HepG2 (cell line): ENCODE data around the gene SC5D. TPM values are rescaled to one million over a fixed set of nuclear protein-coding genes. Genes with fewer than 3 reads are reported as not detected.

Source experiments
- CC2D1A ChIP-seq: sonication (generic); formaldehyde crosslinking; IDR thresholded peaks from 2 replicates; pipeline ENCODE4 v1.8.1; 2023; ENCODE audit warnings: mild to moderate bottlenecking, missing genetic modification reagents
- CEBPZ ChIP-seq: IDR thresholded peaks from 2 replicates; pipeline ENCODE4 v1.6.1; 2012; ENCODE audit warnings: low read length, improper control_type of control experiment
- ELF1 ChIP-seq: sonication (generic); formaldehyde crosslinking; IDR thresholded peaks from 2 replicates; pipeline ENCODE4 v1.4.0; 2020; ENCODE audit warnings: missing genetic modification reagents
- FOXK2 ChIP-seq: fragments of 450-650 bp; IDR thresholded peaks from 2 replicates; pipeline ENCODE4 v1.6.1; 2016
- KDM5A ChIP-seq: fragments of 200-600 bp; sonication (generic); IDR thresholded peaks from 2 replicates; pipeline ENCODE4 v1.7.0; 2018; ENCODE audit warnings: antibody characterized with exemption, mild to moderate bottlenecking, low read length, borderline replicate concordance
- MXD4 ChIP-seq: IDR thresholded peaks from 2 replicates; pipeline ENCODE4 v1.6.1; 2016; ENCODE audit warnings: mild to moderate bottlenecking, missing biosample characterization, missing genetic modification reagents
- RFXANK ChIP-seq: IDR thresholded peaks from 2 replicates; pipeline ENCODE4 v1.6.1; 2016
- SATB2 ChIP-seq: sonication (generic); formaldehyde crosslinking; IDR thresholded peaks from 2 replicates; pipeline ENCODE4 v1.5.0; 2020; ENCODE audit warnings: missing genetic modification reagents
- SP1 ChIP-seq, 2 experiments: fragments of 450-650 bp in 1 of 2; sonication (generic) in 1 of 2; formaldehyde crosslinking in 1 of 2; IDR thresholded peaks; 2 replicates each; pipeline versions ENCODE4 v1.4.0 to v1.6.1; 2016 to 2020; ENCODE audit warnings: missing genetic modification reagents in 1 of 2
- TARDBP ChIP-seq: sonication (generic); formaldehyde crosslinking; IDR thresholded peaks from 2 replicates; pipeline ENCODE4 v1.8.0; 2022; ENCODE audit warnings: mild to moderate bottlenecking, missing genetic modification reagents
- ZBTB20 ChIP-seq: sonication (generic); formaldehyde crosslinking; IDR thresholded peaks from 2 replicates; pipeline ENCODE4 v1.8.1; 2023; ENCODE audit warnings: missing genetic modification reagents, low read depth, mild to moderate bottlenecking, borderline replicate concordance
- ZBTB26 ChIP-seq: IDR thresholded peaks from 2 replicates; pipeline ENCODE4 v1.6.1; 2016; ENCODE audit warnings: missing compliant biosample characterization, missing genetic modification reagents, borderline replicate concordance
- ZNF33A ChIP-seq: sonication (generic); formaldehyde crosslinking; IDR thresholded peaks from 2 replicates; pipeline ENCODE4 v1.5.1; 2020; ENCODE audit warnings: missing genetic modification reagents, mild to moderate bottlenecking, moderate library complexity, borderline replicate concordance
- ZNF512B ChIP-seq: sonication (generic); formaldehyde crosslinking; IDR thresholded peaks from 2 replicates; pipeline ENCODE4 v1.5.1; 2020; ENCODE audit warnings: missing genetic modification reagents, mild to moderate bottlenecking, borderline replicate concordance
- ZNF616 ChIP-seq: sonication (generic); formaldehyde crosslinking; IDR thresholded peaks from 2 replicates; pipeline ENCODE4 v1.5.0; 2020; ENCODE audit warnings: low read depth, mild to moderate bottlenecking, missing genetic modification reagents
- polyA plus RNA-seq, 8 experiments: library from polyadenylated mRNA; depleted of rRNA in 3 of 8; stranded (reverse) in 7 of 8; unstranded in 1 of 8; fragments of >200 nt; fragmentation: Illumina TruSeq in 4 of 8; extraction: Trizol in 4 of 8; gene quantifications; 2 replicates each; pipeline versions ENCODE4 v1.2.1 to v1.2.3, GENCODE V29; 2011 to 2016; ENCODE audit warnings: low read depth in 4 of 8, missing spikeins in 1 of 8, mixed read lengths in 1 of 8; ENCODE audit not compliant: insufficient read depth in 1 of 8
- total RNA-seq, 5 experiments: library from RNA; depleted of rRNA; stranded (reverse); fragments of >200 nt; fragmentation: Illumina TruSeq; extraction: Trizol; gene quantifications; 2 replicates each; pipeline ENCODE4 v1.2.3, GENCODE V29; 2016; ENCODE audit warnings: low read depth in 1 of 5
- TF ChIP-seq, protein P1 (sequence below): sonication (generic); formaldehyde crosslinking; conservative IDR thresholded peaks from 2 replicates; pipeline ENCODE4 v1.4.0; 2020; ENCODE audit warnings: missing genetic modification reagents
- TF ChIP-seq, protein P2 (sequence below): sonication (generic); formaldehyde crosslinking; IDR thresholded peaks from 2 replicates; pipeline ENCODE4 v1.4.0; 2020; ENCODE audit warnings: missing genetic modification reagents
- TF ChIP-seq, protein P3 (sequence below): sonication (generic); formaldehyde crosslinking; IDR thresholded peaks from 2 replicates; pipeline ENCODE4 v1.8.0; 2023; ENCODE audit warnings: mild to moderate bottlenecking, missing genetic modification reagents

Gene SC5D
- total and polyA plus RNA-seq, 2 of the 13 experiments (the other 11 are each of a cell fraction or from before 2014, with no cell fraction given), result 84.4 to 155 TPM

GRCh38 chr11:121291896-121292494, 576 bp upstream of the SC5D start (continued):
- no peak for TF ChIP-seq KDM5A
- TF ChIP-seq ZNF616, result no peak
- no peak for TF ChIP-seq CEBPZ
- no peak for TF ChIP-seq CC2D1A (CRISPR knock-in tag)
- TF ChIP-seq, protein P1, sequence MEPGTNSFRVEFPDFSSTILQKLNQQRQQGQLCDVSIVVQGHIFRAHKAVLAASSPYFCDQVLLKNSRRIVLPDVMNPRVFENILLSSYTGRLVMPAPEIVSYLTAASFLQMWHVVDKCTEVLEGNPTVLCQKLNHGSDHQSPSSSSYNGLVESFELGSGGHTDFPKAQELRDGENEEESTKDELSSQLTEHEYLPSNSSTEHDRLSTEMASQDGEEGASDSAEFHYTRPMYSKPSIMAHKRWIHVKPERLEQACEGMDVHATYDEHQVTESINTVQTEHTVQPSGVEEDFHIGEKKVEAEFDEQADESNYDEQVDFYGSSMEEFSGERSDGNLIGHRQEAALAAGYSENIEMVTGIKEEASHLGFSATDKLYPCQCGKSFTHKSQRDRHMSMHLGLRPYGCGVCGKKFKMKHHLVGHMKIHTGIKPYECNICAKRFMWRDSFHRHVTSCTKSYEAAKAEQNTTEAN, result no peak
- no peak for TF ChIP-seq MXD4 (CRISPR knock-in tag)
- no peak for TF ChIP-seq ZBTB20 (CRISPR knock-in tag)
- TF ChIP-seq ZBTB26, result 0 out of 2 replicates have a peak, but pooled peaks have one; percentile 10
- no peak for TF ChIP-seq FOXK2
- TF ChIP-seq TARDBP, result no peak
- TF ChIP-seq ZNF33A (CRISPR knock-in tag), result no peak
- TF ChIP-seq, protein P2, sequence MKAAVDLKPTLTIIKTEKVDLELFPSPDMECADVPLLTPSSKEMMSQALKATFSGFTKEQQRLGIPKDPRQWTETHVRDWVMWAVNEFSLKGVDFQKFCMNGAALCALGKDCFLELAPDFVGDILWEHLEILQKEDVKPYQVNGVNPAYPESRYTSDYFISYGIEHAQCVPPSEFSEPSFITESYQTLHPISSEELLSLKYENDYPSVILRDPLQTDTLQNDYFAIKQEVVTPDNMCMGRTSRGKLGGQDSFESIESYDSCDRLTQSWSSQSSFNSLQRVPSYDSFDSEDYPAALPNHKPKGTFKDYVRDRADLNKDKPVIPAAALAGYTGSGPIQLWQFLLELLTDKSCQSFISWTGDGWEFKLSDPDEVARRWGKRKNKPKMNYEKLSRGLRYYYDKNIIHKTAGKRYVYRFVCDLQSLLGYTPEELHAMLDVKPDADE (CRISPR knock-in tag), result no peak
- 0 out of 2 replicates have a peak, but pooled peaks have one; percentile 1 for TF ChIP-seq ELF1 (CRISPR knock-in tag)
- peak; percentile 14; the same call in 1 of the 2 replicates for TF ChIP-seq ZNF512B
- no peak for TF ChIP-seq RFXANK
- TF ChIP-seq, protein P3, sequence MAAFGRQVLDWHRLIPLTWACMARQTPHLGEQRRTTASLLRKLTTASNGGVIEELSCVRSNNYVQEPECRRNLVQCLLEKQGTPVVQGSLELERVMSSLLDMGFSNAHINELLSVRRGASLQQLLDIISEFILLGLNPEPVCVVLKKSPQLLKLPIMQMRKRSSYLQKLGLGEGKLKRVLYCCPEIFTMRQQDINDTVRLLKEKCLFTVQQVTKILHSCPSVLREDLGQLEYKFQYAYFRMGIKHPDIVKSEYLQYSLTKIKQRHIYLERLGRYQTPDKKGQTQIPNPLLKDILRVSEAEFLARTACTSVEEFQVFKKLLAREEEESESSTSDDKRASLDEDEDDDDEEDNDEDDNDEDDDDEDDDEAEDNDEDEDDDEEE, result no peak
- no peak for TF ChIP-seq SP1 (IDR thresholded peaks at IDR 0.05)
- no peak for TF ChIP-seq SP1 (CRISPR knock-in tag; IDR thresholded peaks at IDR 0.05)
- no peak for TF ChIP-seq SATB2 (CRISPR knock-in tag)
